Measurements from ENCODE around the gene HAP1. TPM values are rescaled to one million over a fixed set of nuclear protein-coding genes. Genes with fewer than 3 reads are reported as not detected.

The HAP1 gene
- under 1 TPM; 0.07 to 0.09 TPM for total RNA-seq

- POLR2A ChIA-PET: no interaction called here
- Mint-ChIP-seq H3K9me3 (no peaks in the 10 kb centered on the region), H3K4me3 (no peak within 1 kb of the TSS), H3K27ac (no peak within 1 kb of the TSS), H3K27me3 (peaks cover 44% of the 10 kb centered on the region), H3K36me3 (ENCODE audit: low read depth) (no peaks in the 10 kb centered on the region), H3K4me1 (ENCODE audit: low read depth) (peaks cover 10% of the 10 kb centered on the region)
- TF ChIP-seq CTCF (IDR thresholded peaks at IDR 0.05): no peak
- CTCF ChIA-PET: interaction anchor here (4.1 to 4.7 kb wide), 2 partner anchors 66 to 77 kb away, joined by 23 to 48 read pairs; partner anchors contain the start of gene P3H4
- DNase-seq: peak; percentile 26
- intact Hi-C loops (cut with micrococcal nuclease): no loop called here
- ATAC-seq: peak; percentile 7
Observed at GRCh38 chr17:41734139-41734948, at the start of gene HAP1. Gene HAP1, minus strand, starts transcription at chr17:41734643. Its CDS starts 9 bp downstream, at chr17:41734634.

GRCh38 chr17:41782142-41782541 is 47.7 kb upstream of the HAP1 start:
- ATAC-seq (no peak), DNase-seq (no peak)
- no peak for TF ChIP-seq CTCF (IDR thresholded peaks at IDR 0.05)
- peaks cover 26% of the 10 kb centered on the region for H3K27me3 Mint-ChIP-seq
- H3K9me3 Mint-ChIP-seq: no peaks in the 10 kb centered on the region
- no peaks in the 10 kb centered on the region for H3K36me3 Mint-ChIP-seq (ENCODE audit: low read depth)
- intact Hi-C loops (cut with micrococcal nuclease): no loop called here
- no peak overlapping the region for H3K4me3 Mint-ChIP-seq
- H3K27ac Mint-ChIP-seq: no peak overlapping the region
- POLR2A ChIA-PET: no interaction called here
- CTCF ChIA-PET: no interaction called here
- peaks cover 15% of the 10 kb centered on the region for H3K4me1 Mint-ChIP-seq (ENCODE audit: low read depth)

- ChIA-PET CTCF (no interaction called here), POLR2A (no interaction called here)
- peaks cover 11% of the 10 kb centered on the region for H3K4me1 Mint-ChIP-seq (ENCODE audit: low read depth)
- H3K27me3 Mint-ChIP-seq: peaks cover 23% of the 10 kb centered on the region
- no peak for ATAC-seq
- H3K4me3 Mint-ChIP-seq: no peak overlapping the region
- TF ChIP-seq CTCF (IDR thresholded peaks at IDR 0.05): no peak
- no peak overlapping the region for H3K27ac Mint-ChIP-seq
- no peak for DNase-seq
- no peaks in the 10 kb centered on the region for H3K36me3 Mint-ChIP-seq (ENCODE audit: low read depth)
- intact Hi-C loops (cut with micrococcal nuclease): no loop called here
- H3K9me3 Mint-ChIP-seq: no peaks in the 10 kb centered on the region
Observed at GRCh38 chr17:41781404-41782110, 47.1 kb upstream of the HAP1 start.

- no peak for TF ChIP-seq CTCF (IDR thresholded peaks at IDR 0.05)
- DNase-seq (no peak), ATAC-seq (no peak)
- H3K36me3 Mint-ChIP-seq (ENCODE audit: low read depth): no peaks in the 10 kb centered on the region
- H3K27ac Mint-ChIP-seq: no peak overlapping the region
- POLR2A ChIA-PET: no interaction called here
- intact Hi-C loops (cut with micrococcal nuclease): no loop called here
- peaks cover 4% of the 10 kb centered on the region for H3K4me1 Mint-ChIP-seq (ENCODE audit: low read depth)
- CTCF ChIA-PET: interaction anchor here (1.3 to 1.7 kb wide), 3 partner anchors 22 to 84 kb away, joined by 4 to 6 read pairs (median 4); no protein-coding TSS in a partner anchor
- no peak overlapping the region for H3K4me3 Mint-ChIP-seq
- peaks cover 18% of the 10 kb centered on the region for H3K27me3 Mint-ChIP-seq
- H3K9me3 Mint-ChIP-seq: no peaks in the 10 kb centered on the region
Observed at GRCh38 chr17:41779954-41780353, 45.5 kb upstream of the HAP1 start.
